Neutrophil (primary cell): ENCODE measurements around the gene COG1.

Source experiments
- H3K27ac ChIP-seq: fragments of 200-600 bp; sonication (generic); 2 replicates; pipeline ENCODE4 v1.5.1; 2016; ENCODE audit warnings: mild to moderate bottlenecking, moderate library complexity
- H3K27me3 ChIP-seq: fragments of 200-600 bp; sonication (generic); 2 replicates; pipeline ENCODE4 v1.6.0; 2016; ENCODE audit warnings: mild to moderate bottlenecking
- H3K36me3 ChIP-seq: fragments of 200-600 bp; sonication (generic); 2 replicates; pipeline ENCODE4 v1.5.1; 2017
- H3K4me1 ChIP-seq, 2 experiments: fragments of 200-600 bp in 1 of 2; sonication (generic) in 1 of 2; 1 replicate in 1 of 2; 2 replicates in 1 of 2; pipeline versions ENCODE4 v1.5.1 to v1.6.1; 2013 to 2016; ENCODE audit warnings: low read depth in 1 of 2, low read length in 1 of 2, mild to moderate bottlenecking in 1 of 2, moderate library complexity in 1 of 2; ENCODE audit not compliant: control insufficient read depth in 1 of 2, insufficient read depth in 1 of 2
- H3K4me3 ChIP-seq, 2 experiments: fragments of 200-600 bp in 1 of 2; sonication (generic) in 1 of 2; 1 replicate in 1 of 2; 2 replicates in 1 of 2; pipeline ENCODE4 v1.5.1; 2013 to 2016; ENCODE audit warnings: low read depth in 1 of 2, low read length in 1 of 2, mild to moderate bottlenecking in 1 of 2, moderate library complexity in 1 of 2
- H3K9me3 ChIP-seq: fragments of 200-600 bp; sonication (generic); 2 replicates; pipeline ENCODE4 v1.5.1; 2016
- CTCF ChIP-seq: fragments of 200-600 bp; sonication (generic); IDR thresholded peaks from 2 replicates; pipeline ENCODE4 v1.5.1; 2016; ENCODE audit warnings: antibody characterized with exemption

The COG1 gene

GRCh38 chr17:73250851-73251640 is 58.2 kb downstream of the COG1 start:
- H3K27me3 ChIP-seq = no peaks in the 10 kb centered on the region

GRCh38 chr17:73251871-73252270 is 59.0 kb downstream of the COG1 start:
- no peak for TF ChIP-seq CTCF
- H3K4me1 ChIP-seq = peaks cover 0 to 3% of the 10 kb centered on the region in 2 experiments
- H3K27ac ChIP-seq = no peak overlapping the region
- H3K27me3 ChIP-seq = no peaks in the 10 kb centered on the region
- peaks cover 16% of the 10 kb centered on the region for H3K36me3 ChIP-seq
- no peak overlapping the region for H3K4me3 ChIP-seq
- H3K9me3 ChIP-seq = no peaks in the 10 kb centered on the region

More at GRCh38 chr17:73250851-73251640, 58.2 kb downstream of the COG1 start:
- no peaks in the 10 kb centered on the region for H3K9me3 ChIP-seq
- no peak overlapping the region for H3K27ac ChIP-seq
- H3K4me1 ChIP-seq = peaks cover 0 to 3% of the 10 kb centered on the region in 2 experiments
- H3K36me3 ChIP-seq = peaks cover 23% of the 10 kb centered on the region
- no peak for TF ChIP-seq CTCF
- no peak overlapping the region for H3K4me3 ChIP-seq

DNA sequence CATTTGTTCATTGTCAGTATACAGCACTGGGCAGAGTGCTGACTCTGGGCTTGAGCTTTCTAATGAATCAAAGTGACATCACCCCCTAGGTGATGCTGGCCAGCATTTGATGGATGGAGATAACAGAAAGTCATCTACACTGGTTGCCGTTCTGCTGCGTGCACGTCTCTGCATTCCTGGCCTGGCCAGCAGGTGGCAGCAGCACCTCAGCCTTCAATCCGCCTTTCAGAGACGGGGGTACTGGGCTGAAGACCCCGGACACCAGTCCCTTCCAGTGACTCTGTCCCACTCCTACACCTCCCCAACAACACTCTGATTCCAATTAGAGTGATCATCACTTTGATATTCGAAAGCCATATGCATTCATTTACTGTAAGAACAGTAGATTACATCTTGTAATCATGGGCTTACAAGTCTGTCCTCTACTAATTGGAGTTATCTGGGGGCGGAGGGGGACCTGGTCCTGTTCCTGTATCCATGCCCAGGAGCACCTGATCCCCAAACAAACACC is 62.9 kb downstream of the COG1 start:
- no peaks in the 10 kb centered on the region for H3K36me3 ChIP-seq
- H3K9me3 ChIP-seq = no peaks in the 10 kb centered on the region
- no peak overlapping the region for H3K4me3 ChIP-seq
- H3K27me3 ChIP-seq = no peaks in the 10 kb centered on the region
- no peak overlapping the region for H3K27ac ChIP-seq
- peak; percentile 93 for TF ChIP-seq CTCF
- peaks cover 0 to 5% of the 10 kb centered on the region in 2 experiments for H3K4me1 ChIP-seq

DNA sequence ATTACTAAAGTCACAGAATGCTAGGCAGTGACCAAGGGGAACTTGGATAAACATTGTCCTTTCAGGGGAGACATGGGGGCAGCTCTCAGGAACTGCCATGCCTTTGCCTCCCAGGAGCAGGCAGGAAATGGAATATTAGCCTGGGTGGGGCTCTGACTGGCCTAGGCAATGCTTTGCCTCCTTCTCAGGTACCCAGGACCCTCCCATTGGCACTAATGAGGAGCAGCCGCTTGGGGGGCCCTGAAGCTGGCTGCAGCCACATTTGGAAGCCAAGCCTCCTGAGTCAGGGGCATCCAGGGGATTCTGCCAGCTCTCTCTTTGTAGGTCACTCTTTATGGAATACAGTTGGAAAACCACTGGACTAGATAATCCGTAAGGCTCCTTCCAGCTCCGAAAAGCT is 63.4 kb downstream of the COG1 start:
- H3K4me3 ChIP-seq = no peak overlapping the region
- H3K27ac ChIP-seq = no peak overlapping the region
- no peak for TF ChIP-seq CTCF
- H3K9me3 ChIP-seq = no peaks in the 10 kb centered on the region
- peaks cover 0 to 9% of the 10 kb centered on the region in 2 experiments for H3K4me1 ChIP-seq
- H3K27me3 ChIP-seq = no peaks in the 10 kb centered on the region
- no peaks in the 10 kb centered on the region for H3K36me3 ChIP-seq

- no peak overlapping the region for H3K27ac ChIP-seq
- H3K4me3 ChIP-seq = no peak overlapping the region
- no peak for TF ChIP-seq CTCF
- H3K36me3 ChIP-seq = no peaks in the 10 kb centered on the region
- no peaks in the 10 kb centered on the region for H3K27me3 ChIP-seq
- H3K9me3 ChIP-seq = no peaks in the 10 kb centered on the region
- H3K4me1 ChIP-seq = peaks cover 3 to 19% of the 10 kb centered on the region in 2 experiments
Observed at GRCh38 chr17:73257516-73257915, 64.7 kb downstream of the COG1 start.
